Fibroblast of skin of right quadriceps (primary cell): ENCODE measurements around the gene ZNF141.
"Not testable (repeated sequence)": the region's sequence is repeated elsewhere in the genome, so short reads cannot be mapped to it uniquely, and the experiment has no call there.

Source experiments
- DNase-seq: peaks from one replicate; pipeline ENCODE4 v3.0.0-alpha.2; 2013

Gene ZNF141

DNA sequence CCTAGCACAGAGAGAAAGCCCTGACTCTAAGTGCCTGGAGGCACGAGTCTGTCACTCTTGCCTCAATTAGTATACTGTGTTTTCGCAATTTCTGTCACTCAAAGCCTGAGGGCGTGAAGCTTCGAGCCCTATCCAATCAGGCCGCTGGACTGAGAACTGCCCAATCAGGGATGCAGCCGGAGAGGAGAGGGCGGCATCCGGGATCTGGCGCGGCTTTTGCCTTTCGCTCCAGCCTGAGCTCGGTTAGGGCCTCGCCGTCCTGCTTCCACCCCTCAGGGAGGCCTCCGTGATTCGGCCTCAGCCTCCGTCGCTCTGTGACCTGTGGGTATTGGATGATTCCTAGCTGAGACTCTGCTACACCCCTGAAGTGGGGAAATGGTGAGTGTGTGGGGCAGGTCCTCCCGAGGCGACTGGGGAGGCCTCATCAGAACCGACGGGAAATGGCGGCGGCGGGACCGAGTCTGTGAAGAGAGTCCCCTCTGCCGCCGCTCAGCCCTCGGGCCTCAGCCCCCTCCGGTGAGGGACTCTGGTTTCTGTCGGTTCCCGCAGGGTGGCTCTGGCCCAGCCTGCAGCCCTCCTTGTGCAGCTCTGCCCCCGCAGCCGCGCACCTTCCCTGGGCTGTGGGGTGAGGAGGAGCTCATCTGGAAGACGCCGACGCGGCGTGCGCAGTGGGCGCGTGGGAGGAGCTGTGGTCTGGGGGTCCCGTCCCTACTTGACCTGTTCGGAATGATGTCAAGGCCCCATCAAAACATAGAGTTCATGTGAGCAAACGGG is 48.5 kb downstream of the ZNF141 start:
- DNase-seq, result no peak

DNA sequence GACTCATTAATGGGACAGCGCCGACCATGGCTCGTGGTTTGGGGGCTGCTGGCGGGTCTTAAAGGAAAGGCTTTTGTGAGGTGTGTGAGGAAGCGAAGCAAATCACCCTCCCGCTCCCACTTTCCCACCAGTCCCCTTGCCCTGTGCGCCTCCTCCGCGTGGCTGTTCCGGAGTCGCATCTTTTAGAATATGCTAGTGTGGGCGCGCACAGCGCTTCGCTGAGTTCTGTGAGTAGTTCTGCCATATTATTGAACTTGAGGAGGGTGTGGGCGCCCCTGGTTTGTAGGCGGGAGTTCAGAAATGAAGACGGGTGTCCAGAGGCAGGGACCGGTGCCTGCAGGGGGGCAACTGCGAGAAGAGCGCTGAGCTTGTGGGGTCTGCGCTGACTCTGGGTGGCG is 49.1 kb downstream of the ZNF141 start:
- no peak for DNase-seq

DNA sequence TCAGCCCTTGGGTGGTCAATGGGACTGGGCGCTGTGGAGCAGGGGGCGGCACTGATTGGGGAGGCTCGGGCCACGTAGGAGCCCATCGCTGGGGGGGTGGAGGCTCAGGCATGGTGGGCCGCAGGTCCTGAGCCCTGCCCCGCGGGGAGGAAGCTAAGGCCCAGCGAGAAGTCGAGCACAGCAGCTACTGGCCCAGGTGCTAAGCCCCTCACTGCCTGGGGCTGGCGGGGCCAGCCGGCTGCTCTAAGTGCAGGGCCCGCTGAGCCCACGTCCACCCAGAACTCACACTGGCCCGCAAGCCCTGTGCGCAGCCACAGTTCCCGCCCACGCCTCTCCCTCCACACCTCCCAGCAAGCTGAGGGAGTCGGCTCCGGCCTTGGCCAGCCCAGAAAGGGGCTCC is 66.4 kb downstream of the ZNF141 start:
- DNase-seq, result no peak

DNA sequence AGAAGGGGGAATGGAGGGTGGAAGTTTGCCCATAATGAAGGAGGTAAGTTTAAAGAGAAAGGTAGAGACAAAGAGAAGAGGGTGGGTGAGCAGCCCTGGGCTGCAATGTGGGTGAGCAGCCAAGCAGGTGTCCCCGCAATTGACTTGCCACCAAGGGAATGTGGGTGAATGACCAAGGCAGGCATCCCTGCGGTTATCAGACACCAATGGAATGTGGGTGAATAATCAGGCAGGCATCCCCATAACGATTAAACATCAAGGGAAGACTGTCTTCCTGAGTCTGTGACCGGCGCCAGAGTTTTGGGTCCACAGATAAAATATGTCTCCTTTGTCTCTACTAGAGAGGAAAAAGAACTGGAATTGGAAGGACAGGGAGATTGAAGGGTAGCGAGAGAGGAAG is 70.7 kb downstream of the ZNF141 start:
- DNase-seq, result not testable (repeated sequence)

DNA sequence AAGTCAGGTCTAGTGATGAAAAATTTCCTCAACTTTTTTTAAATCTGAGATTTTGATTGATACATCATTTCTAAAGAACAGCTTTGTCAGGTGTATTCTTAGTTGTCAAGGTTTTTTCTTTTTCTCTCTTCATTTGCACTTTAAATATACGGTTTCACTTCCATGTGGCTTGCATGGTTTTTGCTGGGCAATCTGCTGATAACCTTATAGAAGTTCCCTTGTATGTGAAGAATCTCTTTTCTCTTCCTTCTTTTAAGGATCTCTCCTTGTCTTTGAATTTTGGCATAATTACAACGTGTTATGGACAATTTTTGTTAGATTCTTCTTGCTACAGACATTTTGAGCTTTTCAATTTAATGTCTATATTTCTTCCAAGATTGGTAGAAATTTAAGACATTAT is 85.0 kb downstream of the ZNF141 start:
- DNase-seq, result no peak
